H1 (cell line): ENCODE measurements around the gene ARSB. TPM values are rescaled to one million over a fixed set of nuclear protein-coding genes. Genes with fewer than 3 reads are reported as not detected.

Source experiments
- HDAC2 ChIP-seq, 2 experiments: fragments of 300-600 bp in 1 of 2; sonication (generic) in 1 of 2; IDR thresholded peaks; 2 replicates each; pipeline ENCODE4 v1.6.1; 2011 to 2012; ENCODE audit warnings: low read depth in 2 of 2, low read length in 2 of 2, mild to moderate bottlenecking in 2 of 2, moderate library complexity in 2 of 2, borderline replicate concordance in 1 of 2, inconsistent platforms in 1 of 2
- JUN ChIP-seq: IDR thresholded peaks from 2 replicates; pipeline ENCODE4 v1.6.1; 2011; ENCODE audit warnings: low read depth, mild to moderate bottlenecking, improper control_type of control experiment, low read length
- PHF8 ChIP-seq: fragments of 200-600 bp; sonication (generic); conservative IDR thresholded peaks from 2 replicates; pipeline ENCODE4 v1.7.1; 2012; ENCODE audit warnings: low read depth, mild to moderate bottlenecking, inconsistent platforms, low read length, moderate library complexity
- SUZ12 ChIP-seq: fragments of 200-600 bp; sonication (generic); IDR thresholded peaks from 2 replicates; pipeline ENCODE4 v1.6.1; 2012; ENCODE audit warnings: mild to moderate bottlenecking, inconsistent platforms, low read length, moderate library complexity, mixed read lengths
- TAF7 ChIP-seq: optimal IDR thresholded peaks from 2 replicates; pipeline ENCODE3; 2011; ENCODE audit warnings: low read depth, mild to moderate bottlenecking, inconsistent platforms, low read length, moderate library complexity, borderline replicate concordance
- polyA plus RNA-seq, 7 experiments: library from polyadenylated mRNA; depleted of rRNA in 3 of 7; stranded (reverse) in 5 of 7; unstranded in 2 of 7; fragments of >200 nt in 5 of 7; fragments of 200-250 nt in 2 of 7; gene quantifications; 1 replicate in 5 of 7; 2 replicates in 1 of 7; 4 replicates in 1 of 7; pipeline versions ENCODE4 v1.2.1 to v1.2.3, GENCODE V29; 2011 to 2013; ENCODE audit warnings: missing spikeins in 2 of 7, mixed read lengths in 2 of 7
- total RNA-seq: library from RNA; stranded (reverse); fragmentation: NEBNext Ultra II Directional; extraction: Animal tissue kit (Norgen Biotek cat#: 25700); gene quantifications from 2 replicates; pipeline ENCODE4 v1.2.1, GENCODE V29; 2021
- TF ChIP-seq, protein P1 (sequence below), 3 experiments: IDR thresholded peaks; 1 replicate in 2 of 3; 2 replicates in 1 of 3; pipeline versions ENCODE4 v1.5.1 to v1.6.1; 2011; ENCODE audit warnings: low read length in 3 of 3, mild to moderate bottlenecking in 3 of 3, inconsistent platforms in 2 of 3, low read depth in 1 of 3, moderate library complexity in 1 of 3; ENCODE audit not compliant: insufficient read depth in 1 of 3; ENCODE audit errors: control extremely low read depth in 1 of 3
- TF ChIP-seq, protein P2 (sequence below): IDR thresholded peaks from 2 replicates; pipeline ENCODE4 v1.6.1; 2012; ENCODE audit warnings: inconsistent platforms
- TF ChIP-seq, protein P3 (sequence below): fragments of 300-600 bp; sonication (generic); IDR thresholded peaks from 2 replicates; pipeline ENCODE4 v1.7.1; 2012; ENCODE audit warnings: low read length, moderate library complexity, mild to moderate bottlenecking, inconsistent platforms; ENCODE audit not compliant: insufficient replicate concordance

ARSB gene
- total and polyA plus RNA-seq, 2 of the 8 experiments (the other 6 are each of a cell fraction or from before 2014, with no cell fraction given): 6.4 to 13.9 TPM

DNA sequence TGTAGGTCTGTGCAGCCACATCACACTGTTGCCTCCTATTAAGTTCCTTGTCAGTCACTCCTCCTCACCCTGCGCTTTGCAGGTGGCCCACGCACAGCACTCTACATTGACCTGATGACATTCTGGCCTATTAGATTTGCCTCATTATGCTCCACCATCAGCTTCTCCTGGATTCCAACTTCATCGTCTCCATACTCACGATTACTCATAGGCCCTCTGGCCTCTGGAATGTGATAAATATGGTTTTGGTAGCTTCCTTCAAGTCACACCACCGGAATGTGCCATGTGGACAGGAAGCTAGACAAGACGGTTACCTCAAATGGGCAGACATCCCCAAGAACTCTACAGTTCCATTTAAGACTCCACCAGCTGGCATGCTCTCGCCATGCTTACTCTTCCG, 178.6 kb downstream of the ARSB start (continued):
- TF ChIP-seq, protein P1, sequence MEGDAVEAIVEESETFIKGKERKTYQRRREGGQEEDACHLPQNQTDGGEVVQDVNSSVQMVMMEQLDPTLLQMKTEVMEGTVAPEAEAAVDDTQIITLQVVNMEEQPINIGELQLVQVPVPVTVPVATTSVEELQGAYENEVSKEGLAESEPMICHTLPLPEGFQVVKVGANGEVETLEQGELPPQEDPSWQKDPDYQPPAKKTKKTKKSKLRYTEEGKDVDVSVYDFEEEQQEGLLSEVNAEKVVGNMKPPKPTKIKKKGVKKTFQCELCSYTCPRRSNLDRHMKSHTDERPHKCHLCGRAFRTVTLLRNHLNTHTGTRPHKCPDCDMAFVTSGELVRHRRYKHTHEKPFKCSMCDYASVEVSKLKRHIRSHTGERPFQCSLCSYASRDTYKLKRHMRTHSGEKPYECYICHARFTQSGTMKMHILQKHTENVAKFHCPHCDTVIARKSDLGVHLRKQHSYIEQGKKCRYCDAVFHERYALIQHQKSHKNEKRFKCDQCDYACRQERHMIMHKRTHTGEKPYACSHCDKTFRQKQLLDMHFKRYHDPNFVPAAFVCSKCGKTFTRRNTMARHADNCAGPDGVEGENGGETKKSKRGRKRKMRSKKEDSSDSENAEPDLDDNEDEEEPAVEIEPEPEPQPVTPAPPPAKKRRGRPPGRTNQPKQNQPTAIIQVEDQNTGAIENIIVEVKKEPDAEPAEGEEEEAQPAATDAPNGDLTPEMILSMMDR (IDR thresholded peaks at IDR 0.05; ENCODE audit: control extremely low read depth in 1 of 3, insufficient read depth in 1 of 3, low read depth in 1 of 3, low read length in 3 of 3): no peak
- TF ChIP-seq, protein P2, sequence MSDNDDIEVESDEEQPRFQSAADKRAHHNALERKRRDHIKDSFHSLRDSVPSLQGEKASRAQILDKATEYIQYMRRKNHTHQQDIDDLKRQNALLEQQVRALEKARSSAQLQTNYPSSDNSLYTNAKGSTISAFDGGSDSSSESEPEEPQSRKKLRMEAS: no peak
- no peak for TF ChIP-seq SUZ12
- no peak for TF ChIP-seq HDAC2 (IDR thresholded peaks at IDR 0.05; ENCODE audit: borderline replicate concordance in 1 of 2, low read depth in 2 of 2, low read length in 2 of 2)
- TF ChIP-seq, protein P3, sequence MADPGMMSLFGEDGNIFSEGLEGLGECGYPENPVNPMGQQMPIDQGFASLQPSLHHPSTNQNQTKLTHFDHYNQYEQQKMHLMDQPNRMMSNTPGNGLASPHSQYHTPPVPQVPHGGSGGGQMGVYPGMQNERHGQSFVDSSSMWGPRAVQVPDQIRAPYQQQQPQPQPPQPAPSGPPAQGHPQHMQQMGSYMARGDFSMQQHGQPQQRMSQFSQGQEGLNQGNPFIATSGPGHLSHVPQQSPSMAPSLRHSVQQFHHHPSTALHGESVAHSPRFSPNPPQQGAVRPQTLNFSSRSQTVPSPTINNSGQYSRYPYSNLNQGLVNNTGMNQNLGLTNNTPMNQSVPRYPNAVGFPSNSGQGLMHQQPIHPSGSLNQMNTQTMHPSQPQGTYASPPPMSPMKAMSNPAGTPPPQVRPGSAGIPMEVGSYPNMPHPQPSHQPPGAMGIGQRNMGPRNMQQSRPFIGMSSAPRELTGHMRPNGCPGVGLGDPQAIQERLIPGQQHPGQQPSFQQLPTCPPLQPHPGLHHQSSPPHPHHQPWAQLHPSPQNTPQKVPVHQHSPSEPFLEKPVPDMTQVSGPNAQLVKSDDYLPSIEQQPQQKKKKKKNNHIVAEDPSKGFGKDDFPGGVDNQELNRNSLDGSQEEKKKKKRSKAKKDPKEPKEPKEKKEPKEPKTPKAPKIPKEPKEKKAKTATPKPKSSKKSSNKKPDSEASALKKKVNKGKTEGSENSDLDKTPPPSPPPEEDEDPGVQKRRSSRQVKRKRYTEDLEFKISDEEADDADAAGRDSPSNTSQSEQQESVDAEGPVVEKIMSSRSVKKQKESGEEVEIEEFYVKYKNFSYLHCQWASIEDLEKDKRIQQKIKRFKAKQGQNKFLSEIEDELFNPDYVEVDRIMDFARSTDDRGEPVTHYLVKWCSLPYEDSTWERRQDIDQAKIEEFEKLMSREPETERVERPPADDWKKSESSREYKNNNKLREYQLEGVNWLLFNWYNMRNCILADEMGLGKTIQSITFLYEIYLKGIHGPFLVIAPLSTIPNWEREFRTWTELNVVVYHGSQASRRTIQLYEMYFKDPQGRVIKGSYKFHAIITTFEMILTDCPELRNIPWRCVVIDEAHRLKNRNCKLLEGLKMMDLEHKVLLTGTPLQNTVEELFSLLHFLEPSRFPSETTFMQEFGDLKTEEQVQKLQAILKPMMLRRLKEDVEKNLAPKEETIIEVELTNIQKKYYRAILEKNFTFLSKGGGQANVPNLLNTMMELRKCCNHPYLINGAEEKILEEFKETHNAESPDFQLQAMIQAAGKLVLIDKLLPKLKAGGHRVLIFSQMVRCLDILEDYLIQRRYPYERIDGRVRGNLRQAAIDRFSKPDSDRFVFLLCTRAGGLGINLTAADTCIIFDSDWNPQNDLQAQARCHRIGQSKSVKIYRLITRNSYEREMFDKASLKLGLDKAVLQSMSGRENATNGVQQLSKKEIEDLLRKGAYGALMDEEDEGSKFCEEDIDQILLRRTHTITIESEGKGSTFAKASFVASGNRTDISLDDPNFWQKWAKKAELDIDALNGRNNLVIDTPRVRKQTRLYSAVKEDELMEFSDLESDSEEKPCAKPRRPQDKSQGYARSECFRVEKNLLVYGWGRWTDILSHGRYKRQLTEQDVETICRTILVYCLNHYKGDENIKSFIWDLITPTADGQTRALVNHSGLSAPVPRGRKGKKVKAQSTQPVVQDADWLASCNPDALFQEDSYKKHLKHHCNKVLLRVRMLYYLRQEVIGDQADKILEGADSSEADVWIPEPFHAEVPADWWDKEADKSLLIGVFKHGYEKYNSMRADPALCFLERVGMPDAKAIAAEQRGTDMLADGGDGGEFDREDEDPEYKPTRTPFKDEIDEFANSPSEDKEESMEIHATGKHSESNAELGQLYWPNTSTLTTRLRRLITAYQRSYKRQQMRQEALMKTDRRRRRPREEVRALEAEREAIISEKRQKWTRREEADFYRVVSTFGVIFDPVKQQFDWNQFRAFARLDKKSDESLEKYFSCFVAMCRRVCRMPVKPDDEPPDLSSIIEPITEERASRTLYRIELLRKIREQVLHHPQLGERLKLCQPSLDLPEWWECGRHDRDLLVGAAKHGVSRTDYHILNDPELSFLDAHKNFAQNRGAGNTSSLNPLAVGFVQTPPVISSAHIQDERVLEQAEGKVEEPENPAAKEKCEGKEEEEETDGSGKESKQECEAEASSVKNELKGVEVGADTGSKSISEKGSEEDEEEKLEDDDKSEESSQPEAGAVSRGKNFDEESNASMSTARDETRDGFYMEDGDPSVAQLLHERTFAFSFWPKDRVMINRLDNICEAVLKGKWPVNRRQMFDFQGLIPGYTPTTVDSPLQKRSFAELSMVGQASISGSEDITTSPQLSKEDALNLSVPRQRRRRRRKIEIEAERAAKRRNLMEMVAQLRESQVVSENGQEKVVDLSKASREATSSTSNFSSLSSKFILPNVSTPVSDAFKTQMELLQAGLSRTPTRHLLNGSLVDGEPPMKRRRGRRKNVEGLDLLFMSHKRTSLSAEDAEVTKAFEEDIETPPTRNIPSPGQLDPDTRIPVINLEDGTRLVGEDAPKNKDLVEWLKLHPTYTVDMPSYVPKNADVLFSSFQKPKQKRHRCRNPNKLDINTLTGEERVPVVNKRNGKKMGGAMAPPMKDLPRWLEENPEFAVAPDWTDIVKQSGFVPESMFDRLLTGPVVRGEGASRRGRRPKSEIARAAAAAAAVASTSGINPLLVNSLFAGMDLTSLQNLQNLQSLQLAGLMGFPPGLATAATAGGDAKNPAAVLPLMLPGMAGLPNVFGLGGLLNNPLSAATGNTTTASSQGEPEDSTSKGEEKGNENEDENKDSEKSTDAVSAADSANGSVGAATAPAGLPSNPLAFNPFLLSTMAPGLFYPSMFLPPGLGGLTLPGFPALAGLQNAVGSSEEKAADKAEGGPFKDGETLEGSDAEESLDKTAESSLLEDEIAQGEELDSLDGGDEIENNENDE: no peak
- TF ChIP-seq PHF8: no peak
- no peak for TF ChIP-seq JUN
- no peak for TF ChIP-seq TAF7
- TF ChIP-seq, all 59 proteins: peak for 0
